ENCODE results near the gene CD209.

The CD209 gene

GRCh38 chr19:7705387-7706187, 41.7 kb downstream of the CD209 start:
- no peaks in the 10 kb centered on the region for H3K9me3 ChIP-seq (ENCODE audit: insufficient read depth, low read length)
- H3K9ac ChIP-seq (ENCODE audit: insufficient read length, low read depth): no peak overlapping the region
- DNase-seq (ENCODE audit: low read depth, low spot score): no peak
- H3K36me3 ChIP-seq (ENCODE audit: insufficient read depth, insufficient read length, low read length): no peaks in the 10 kb centered on the region
- H3K4me3 ChIP-seq (ENCODE audit: insufficient read length, low read depth): no peak overlapping the region
- H3K4me1 ChIP-seq (ENCODE audit: insufficient read depth, insufficient read length): peaks cover 4% of the 10 kb centered on the region
- no peak for TF ChIP-seq ZNF274 (IDR thresholded peaks at IDR 0.05; ENCODE audit: low read depth, low read length)
- TF ChIP-seq SUZ12 (IDR thresholded peaks at IDR 0.05; ENCODE audit: extremely low read depth, insufficient read depth, insufficient read length): no peak
- no peak for TF ChIP-seq YY1 (IDR thresholded peaks at IDR 0.05; ENCODE audit: insufficient read depth, insufficient read length)
- no peaks in the 10 kb centered on the region for H3K27me3 ChIP-seq (ENCODE audit: insufficient read depth, insufficient read length)

GRCh38 chr19:7704280-7705060, 42.9 kb downstream of the CD209 start:
- peaks cover 4% of the 10 kb centered on the region for H3K4me1 ChIP-seq (ENCODE audit: insufficient read depth, insufficient read length)

GRCh38 chr19:7703332-7703731, 44.0 kb downstream of the CD209 start:
- TF ChIP-seq ZNF274 (IDR thresholded peaks at IDR 0.05; ENCODE audit: low read depth, low read length) (no peak), SUZ12 (IDR thresholded peaks at IDR 0.05; ENCODE audit: extremely low read depth, insufficient read depth, insufficient read length) (no peak), YY1 (IDR thresholded peaks at IDR 0.05; ENCODE audit: insufficient read depth, insufficient read length) (no peak)
- Histone ChIP-seq H3K27me3 (ENCODE audit: insufficient read depth, insufficient read length) (peaks cover 16% of the 10 kb centered on the region), H3K36me3 (ENCODE audit: insufficient read depth, insufficient read length, low read length) (no peaks in the 10 kb centered on the region), H3K4me1 (ENCODE audit: insufficient read depth, insufficient read length) (peaks cover 12% of the 10 kb centered on the region), H3K9ac (ENCODE audit: insufficient read length, low read depth) (no peak overlapping the region), H3K9me3 (ENCODE audit: insufficient read depth, low read length) (no peaks in the 10 kb centered on the region), H3K4me3 (ENCODE audit: insufficient read length, low read depth) (no peak overlapping the region)
- no peak for DNase-seq (ENCODE audit: low read depth, low spot score)

More at GRCh38 chr19:7704280-7705060, 42.9 kb downstream of the CD209 start:
- Histone ChIP-seq H3K9ac (ENCODE audit: insufficient read length, low read depth) (no peak overlapping the region), H3K36me3 (ENCODE audit: insufficient read depth, insufficient read length, low read length) (no peaks in the 10 kb centered on the region), H3K9me3 (ENCODE audit: insufficient read depth, low read length) (no peaks in the 10 kb centered on the region), H3K4me3 (ENCODE audit: insufficient read length, low read depth) (no peak overlapping the region), H3K27me3 (ENCODE audit: insufficient read depth, insufficient read length) (peaks cover 5% of the 10 kb centered on the region)
- no peak for DNase-seq (ENCODE audit: low read depth, low spot score)
- TF ChIP-seq SUZ12 (IDR thresholded peaks at IDR 0.05; ENCODE audit: extremely low read depth, insufficient read depth, insufficient read length) (no peak), ZNF274 (IDR thresholded peaks at IDR 0.05; ENCODE audit: low read depth, low read length) (no peak), YY1 (IDR thresholded peaks at IDR 0.05; ENCODE audit: insufficient read depth, insufficient read length) (no peak)

DNA sequence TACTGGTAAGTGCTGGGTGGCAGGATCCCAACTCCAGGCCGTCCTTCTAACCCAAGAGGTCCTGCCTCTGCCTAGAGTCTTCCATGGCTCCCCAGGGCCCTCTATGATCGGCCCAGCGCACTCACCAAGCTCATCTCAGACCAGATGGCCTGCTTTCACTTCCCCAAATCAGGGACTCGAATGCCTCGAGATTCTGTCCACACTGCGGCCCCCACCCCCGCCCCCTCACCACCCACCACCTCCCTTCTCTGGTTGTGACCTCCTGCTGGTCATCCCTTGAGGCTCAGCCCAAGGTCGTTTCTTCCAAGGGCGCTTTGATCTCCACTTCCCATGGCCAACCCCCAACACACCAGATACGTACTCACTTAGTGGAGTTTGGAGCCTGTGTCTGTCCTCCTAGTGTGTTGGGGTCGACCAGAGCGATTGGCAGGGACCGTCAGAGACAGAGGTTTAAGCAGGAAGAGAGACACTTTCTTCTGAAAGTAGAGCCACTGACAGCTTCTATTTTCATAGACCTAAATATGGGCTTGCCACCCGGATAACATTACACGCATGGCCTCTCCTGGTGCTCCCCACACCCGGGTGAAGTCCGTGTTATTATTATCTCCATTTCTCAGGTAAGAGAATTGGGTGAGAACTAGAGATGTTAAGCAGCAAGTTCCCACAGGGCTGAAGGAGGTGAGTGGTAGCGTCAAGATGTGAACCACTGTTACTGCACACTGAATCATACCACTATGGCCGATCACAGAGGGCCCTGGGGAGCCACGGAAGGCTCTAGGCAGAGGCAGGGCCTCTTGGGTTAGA, 45.5 kb downstream of the CD209 start, which contains the start of gene FCER2:
TSS of gene FCER2 (minus strand) at position 478 of the 804 bp plus-strand sequence. CDS start 2,371 bp downstream, outside the sequence.
- no peak within 1 kb of the TSS for H3K9ac ChIP-seq (ENCODE audit: insufficient read length, low read depth)
- H3K36me3 ChIP-seq (ENCODE audit: insufficient read depth, insufficient read length, low read length): no peaks in the 10 kb centered on the region
- no peaks in the 10 kb centered on the region for H3K9me3 ChIP-seq (ENCODE audit: insufficient read depth, low read length)
- no peak for DNase-seq (ENCODE audit: low read depth, low spot score)
- peaks cover 19% of the 10 kb centered on the region for H3K27me3 ChIP-seq (ENCODE audit: insufficient read depth, insufficient read length)
- TF ChIP-seq SUZ12 (IDR thresholded peaks at IDR 0.05; ENCODE audit: extremely low read depth, insufficient read depth, insufficient read length): no peak
- no peak for TF ChIP-seq YY1 (IDR thresholded peaks at IDR 0.05; ENCODE audit: insufficient read depth, insufficient read length)
- TF ChIP-seq ZNF274 (IDR thresholded peaks at IDR 0.05; ENCODE audit: low read depth, low read length): no peak
- H3K4me3 ChIP-seq (ENCODE audit: insufficient read length, low read depth): no peak within 1 kb of the TSS
- H3K4me1 ChIP-seq (ENCODE audit: insufficient read depth, insufficient read length): peaks cover 25% of the 10 kb centered on the region

- peaks cover 25% of the 10 kb centered on the region for H3K4me1 ChIP-seq (ENCODE audit: insufficient read depth, insufficient read length)
- no peaks in the 10 kb centered on the region for H3K36me3 ChIP-seq (ENCODE audit: insufficient read depth, insufficient read length, low read length)
- H3K27me3 ChIP-seq (ENCODE audit: insufficient read depth, insufficient read length): peaks cover 19% of the 10 kb centered on the region
- TF ChIP-seq SUZ12 (IDR thresholded peaks at IDR 0.05; ENCODE audit: extremely low read depth, insufficient read depth, insufficient read length) (no peak), YY1 (IDR thresholded peaks at IDR 0.05; ENCODE audit: insufficient read depth, insufficient read length) (no peak), ZNF274 (IDR thresholded peaks at IDR 0.05; ENCODE audit: low read depth, low read length) (no peak)
- H3K4me3 ChIP-seq (ENCODE audit: insufficient read length, low read depth): no peak overlapping the region
- no peak overlapping the region for H3K9ac ChIP-seq (ENCODE audit: insufficient read length, low read depth)
- no peaks in the 10 kb centered on the region for H3K9me3 ChIP-seq (ENCODE audit: insufficient read depth, low read length)
- DNase-seq (ENCODE audit: low read depth, low spot score): no peak
These were observed 46.2 kb downstream of the CD209 start for GRCh38 chr19:7701049-7701653.

Data from NT2/D1 (cell line).